ENCODE data around the gene C1QTNF1. TPM values are rescaled to one million over a fixed set of nuclear protein-coding genes. Genes with fewer than 3 reads are reported as not detected.
A peak's percentile ranks its signal among the peaks of the same experiment; 100 is the strongest.

C1QTNF1 gene
- total RNA-seq, 4 donors from 2014 or later, result 15.7 to 38.1 (median 23.5) TPM

- TF ChIP-seq POLR2A (IDR thresholded peaks at IDR 0.05) (no peak), POLR2AphosphoS5 (IDR thresholded peaks at IDR 0.05) (no peak), EP300 (IDR thresholded peaks at IDR 0.05) (no peak), CTCF (IDR thresholded peaks at IDR 0.05) (no peak)
- no peak overlapping the region for H3K27ac ChIP-seq
- H3K9me3 ChIP-seq, result no peaks in the 10 kb centered on the region
- H3K27me3 ChIP-seq, result no peaks in the 10 kb centered on the region
- no peak overlapping the region for H3K4me3 ChIP-seq
- WGBS, result 93% methylated on average over 33 of the region's 33 CpGs
- peaks cover 54% of the 10 kb centered on the region for H3K36me3 ChIP-seq
- peaks cover 32% of the 10 kb centered on the region for H3K4me1 ChIP-seq
- DNase-seq (ENCODE audit: low spot score in 2 of 2), result peak in 1 of 2 donors; percentile 46
Observed at GRCh38 chr17:78991017-78991738, 32.8 kb upstream of the C1QTNF1 start.

- Histone ChIP-seq H3K27me3 (no peaks in the 10 kb centered on the region), H3K27ac (no peak overlapping the region), H3K9me3 (no peaks in the 10 kb centered on the region), H3K4me3 (no peak overlapping the region), H3K4me1 (peaks cover 32% of the 10 kb centered on the region), H3K36me3 (peaks cover 63% of the 10 kb centered on the region)
- peak; percentile 45 to 69 for DNase-seq (ENCODE audit: low spot score in 2 of 2)
- TF ChIP-seq POLR2AphosphoS5 (IDR thresholded peaks at IDR 0.05), result no peak
- no peak for TF ChIP-seq POLR2A (IDR thresholded peaks at IDR 0.05)
- TF ChIP-seq CTCF (IDR thresholded peaks at IDR 0.05), result no peak
- TF ChIP-seq EP300 (IDR thresholded peaks at IDR 0.05), result no peak
- 94% methylated on average over 22 of the region's 22 CpGs for WGBS
Observed at GRCh38 chr17:78991906-78992532, 31.9 kb upstream of the C1QTNF1 start.

- no peak overlapping the region for H3K4me3 ChIP-seq
- WGBS, result 77% methylated on average over 12 of the region's 12 CpGs
- peaks cover 69% of the 10 kb centered on the region for H3K36me3 ChIP-seq
- H3K27ac ChIP-seq, result no peak overlapping the region
- TF ChIP-seq POLR2AphosphoS5 (IDR thresholded peaks at IDR 0.05) (no peak), POLR2A (IDR thresholded peaks at IDR 0.05) (no peak), CTCF (IDR thresholded peaks at IDR 0.05) (no peak), EP300 (IDR thresholded peaks at IDR 0.05) (no peak)
- H3K9me3 ChIP-seq, result no peaks in the 10 kb centered on the region
- DNase-seq (ENCODE audit: low spot score in 2 of 2), result peak; percentile 43 to 59
- peaks cover 32% of the 10 kb centered on the region for H3K4me1 ChIP-seq
- H3K27me3 ChIP-seq, result no peaks in the 10 kb centered on the region
Observed at GRCh38 chr17:78992542-78993212, 31.3 kb upstream of the C1QTNF1 start.

- Histone ChIP-seq H3K9me3 (no peaks in the 10 kb centered on the region), H3K36me3 (peaks cover 74% of the 10 kb centered on the region), H3K4me3 (no peak overlapping the region), H3K27ac (no peak overlapping the region), H3K4me1 (peaks cover 32% of the 10 kb centered on the region), H3K27me3 (no peaks in the 10 kb centered on the region)
- DNase-seq (ENCODE audit: low spot score in 2 of 2), result peak; percentile 76 to 80
- 77% methylated on average over 48 of the region's 49 CpGs for WGBS
- TF ChIP-seq POLR2A (IDR thresholded peaks at IDR 0.05) (no peak), POLR2AphosphoS5 (IDR thresholded peaks at IDR 0.05) (no peak), CTCF (IDR thresholded peaks at IDR 0.05) (peak; percentile 57 to 79), EP300 (IDR thresholded peaks at IDR 0.05) (no peak)
Observed at GRCh38 chr17:78993241-78993956, 30.6 kb upstream of the C1QTNF1 start.

All from suprapubic skin (tissue), 4 donors.